Pancreas (tissue), 10 donors: Measurements from ENCODE around the gene PRELID3B. TPM values are rescaled to one million over a fixed set of nuclear protein-coding genes. Genes with fewer than 3 reads are reported as not detected.

Source experiments
- ATAC-seq, 4 donors: fragments of 200-7000 bp; cut with Tn5 transposase; one replicate each; pipeline versions ENCODE4 v1.8.0 to v1.9.1; 2020; ENCODE audit warnings: mild to moderate bottlenecking in 4 of 4, moderate library complexity in 4 of 4
- DNase-seq, 6 donors: peaks; one replicate each; pipeline ENCODE4 v3.0.0-alpha.2; 2020
- FAIRE-seq: peaks from 2 replicates; lab custom pipeline; 2012; peaks lifted over from hg19 to GRCh38; lab: Jason Lieb, UNC
- H3K27ac ChIP-seq, 4 donors: fragments of 200-600 bp; sonication (generic); 1 replicate in 3 of 4; 2 replicates in 1 of 4; pipeline versions ENCODE4 v1.5.0 to v1.8.0; 2020
- H3K27me3 ChIP-seq, 4 donors: fragments of 200-600 bp; one replicate each; pipeline ENCODE4 v1.8.0; 2021
- H3K36me3 ChIP-seq, 3 donors: fragments of 200-600 bp; sonication (generic) in 1 of 3; one replicate each; pipeline versions ENCODE4 v1.5.0 to v1.8.0; 2020 to 2021
- H3K4me1 ChIP-seq, 3 donors: fragments of 200-600 bp; one replicate each; pipeline ENCODE4 v1.8.0; 2021
- H3K4me3 ChIP-seq, 4 donors: fragments of 200-600 bp; sonication (generic) in 2 of 4; one replicate each; pipeline versions ENCODE4 v1.5.0 to v1.8.0; 2020 to 2021
- H3K9me3 ChIP-seq, 4 donors: fragments of 200-600 bp; one replicate each; pipeline ENCODE4 v1.8.0; 2021
- CTCF ChIP-seq, 4 donors: fragments of 200-600 bp; sonication (generic) in 3 of 4; IDR thresholded peaks; one replicate each; pipeline versions ENCODE4 v1.5.0 to v1.8.0; 2021; ENCODE audit warnings: antibody characterized with exemption in 4 of 4
- WGBS, 2 donors: extraction: QIAGEN DNeasy Blood & Tissue Kit; methylation state at CpG; one replicate each; pipeline ENCODE4 v1.1.7; 2013; 5-methylcytosine and 5-hydroxymethylcytosine counted together
- intact Hi-C, 3 donors: fragments of 100-400 bp; cut with DNase I; formaldehyde crosslinking; loops; one replicate each; pipeline versions ENCODE4 v1.11.1 to v1.14.2; 2022
- polyA plus RNA-seq, 2 donors: library from polyadenylated mRNA; stranded (reverse); fragments of 200-250 nt; gene quantifications; one replicate each; pipeline ENCODE4 v1.2.3, GENCODE V29; 2013
- total RNA-seq, 6 donors: library from RNA; stranded (reverse); fragmentation: NEBNext Ultra II Directional in 4 of 6; extraction: Animal tissue kit (Norgen Biotek cat#: 25700) in 4 of 6; gene quantifications; one replicate each; pipeline versions ENCODE4 v1.2.1 to v1.2.4, GENCODE V29; 2021 to 2023
- donor health status: healthy with polysubstance abuse.
- donor health status: DM: no; HTN: no; CAD: no; lungs with moderate emphysema.
- donor health status: DM: no; HTN: no; CAD: no.
- donor health status: control.
- donor health status: control.
- donor health status: Bipolar disorder and iron deficiency.
- donor health status: DM: yes; HTN: yes; CAD: no.
- donor health status: DM: no; HTN: no; CAD: no.
- donor health status: DM: no; HTN: no; CAD: no.
- donor health status: DM: yes; HTN: yes; CAD: no.

The PRELID3B gene
- total and polyA plus RNA-seq, 8 donors = 8.4 to 24.9 (median 18.9) TPM

GRCh38 chr20:59040667-59041066, 1.9 kb downstream of the PRELID3B start:
- intact Hi-C loops = no loop called here
- Histone ChIP-seq H3K27ac (no peak overlapping the region), H3K36me3 (peaks cover 0 to 22% (median 0%) of the 10 kb centered on the region in 3 donors), H3K9me3 (no peaks in the 10 kb centered on the region), H3K4me3 (no peak overlapping the region), H3K27me3 (no peaks in the 10 kb centered on the region), H3K4me1 (peaks cover 4 to 19% (median 8%) of the 10 kb centered on the region in 3 donors)
- FAIRE-seq (no peak), ATAC-seq (no peak), DNase-seq (no peak)
- WGBS, 2 donors = 77 to 81% methylated on average over 5 of the region's 5 CpGs
- no peak for TF ChIP-seq CTCF (IDR thresholded peaks at IDR 0.05)

- peaks cover 4 to 19% (median 8%) of the 10 kb centered on the region in 3 donors for H3K4me1 ChIP-seq
- 76 to 81% methylated on average over 1 of the region's 1 CpG for WGBS, 2 donors
- no peak overlapping the region for H3K27ac ChIP-seq
- ATAC-seq (no peak), DNase-seq (no peak), FAIRE-seq (no peak)
- peaks cover 0 to 29% (median 0%) of the 10 kb centered on the region in 3 donors for H3K36me3 ChIP-seq
- H3K9me3 ChIP-seq = no peaks in the 10 kb centered on the region
- H3K27me3 ChIP-seq = no peaks in the 10 kb centered on the region
- no peak overlapping the region for H3K4me3 ChIP-seq
- TF ChIP-seq CTCF (IDR thresholded peaks at IDR 0.05) = no peak
- intact Hi-C loops = no loop called here
Measured at GRCh38 chr20:59039233-59039632, 3.4 kb downstream of the PRELID3B start.

GRCh38 chr20:59037386-59037785, 5.2 kb downstream of the PRELID3B start:
- H3K4me3 ChIP-seq = no peak overlapping the region
- peaks cover 0 to 29% (median 0%) of the 10 kb centered on the region in 3 donors for H3K36me3 ChIP-seq
- FAIRE-seq (no peak), ATAC-seq (no peak), DNase-seq (no peak)
- H3K27me3 ChIP-seq = no peaks in the 10 kb centered on the region
- no peak for TF ChIP-seq CTCF (IDR thresholded peaks at IDR 0.05)
- 94 to 96% methylated on average over 12 of the region's 12 CpGs for WGBS, 2 donors
- no peak overlapping the region for H3K27ac ChIP-seq
- intact Hi-C loops = no loop called here
- peaks cover 0 to 19% (median 11%) of the 10 kb centered on the region in 3 donors for H3K4me1 ChIP-seq
- no peaks in the 10 kb centered on the region for H3K9me3 ChIP-seq

GRCh38 chr20:59035381-59035780, 7.2 kb downstream of the PRELID3B start:
- FAIRE-seq = no peak
- Histone ChIP-seq H3K9me3 (no peaks in the 10 kb centered on the region), H3K27ac (no peak overlapping the region), H3K36me3 (peaks cover 0 to 29% (median 0%) of the 10 kb centered on the region in 3 donors), H3K4me3 (no peak overlapping the region), H3K27me3 (no peaks in the 10 kb centered on the region), H3K4me1 (peaks cover 7 to 16% (median 14%) of the 10 kb centered on the region in 3 donors)
- WGBS, 2 donors = 92 to 95% methylated on average over 3 of the region's 3 CpGs
- no peak for ATAC-seq
- TF ChIP-seq CTCF (IDR thresholded peaks at IDR 0.05) = no peak
- intact Hi-C loops = no loop called here
- DNase-seq = no peak

GRCh38 chr20:59033616-59034165, 8.9 kb downstream of the PRELID3B start:
- peaks cover 0 to 29% (median 0%) of the 10 kb centered on the region in 3 donors for H3K36me3 ChIP-seq
- FAIRE-seq (no peak), ATAC-seq (no peak), DNase-seq (no peak)
- peaks cover 10 to 28% (median 16%) of the 10 kb centered on the region in 3 donors for H3K4me1 ChIP-seq
- no peaks in the 10 kb centered on the region for H3K9me3 ChIP-seq
- H3K27me3 ChIP-seq = no peaks in the 10 kb centered on the region
- 94 to 95% methylated on average over 2 of the region's 2 CpGs for WGBS, 2 donors
- no peak for TF ChIP-seq CTCF (IDR thresholded peaks at IDR 0.05)
- H3K4me3 ChIP-seq = no peak overlapping the region
- intact Hi-C loops = no loop called here
- no peak overlapping the region for H3K27ac ChIP-seq
